NB4 (cell line): Measurements from ENCODE around the gene DNAJC8.

Source experiments
- CTCF ChIP-seq: IDR thresholded peaks from one replicate; pipeline ENCODE4 v1.5.1; 2012; ENCODE audit warnings: low read depth, low read length
- MAX ChIP-seq: IDR thresholded peaks from 2 replicates; pipeline ENCODE4 v1.6.1; 2011; ENCODE audit warnings: low read depth, low read length
- POLR2A ChIP-seq: IDR thresholded peaks from 2 replicates; pipeline ENCODE4 v1.6.1; 2011; ENCODE audit warnings: mild to moderate bottlenecking; ENCODE audit not compliant: insufficient read length; ENCODE audit errors: extremely low read depth

- peak; percentile 72 for TF ChIP-seq CTCF
- TF ChIP-seq POLR2A: no peak
- no peak for TF ChIP-seq MAX
These were observed 23.9 kb downstream of the DNAJC8 start for GRCh38 chr1:28208818-28209441.
